NCI-H446 treated with DMSO at 0.1 percent for 48 hours (cell line): ENCODE measurements around the gene NEFH.
"Not testable (repeated sequence)": the region's sequence is repeated elsewhere in the genome, so short reads cannot be mapped to it uniquely, and the experiment has no call there.

Experiments used
- DNase-seq: peaks from one replicate; lab custom pipeline; 2025; lab: John Stamatoyannopoulos, UW

NEFH gene

DNA sequence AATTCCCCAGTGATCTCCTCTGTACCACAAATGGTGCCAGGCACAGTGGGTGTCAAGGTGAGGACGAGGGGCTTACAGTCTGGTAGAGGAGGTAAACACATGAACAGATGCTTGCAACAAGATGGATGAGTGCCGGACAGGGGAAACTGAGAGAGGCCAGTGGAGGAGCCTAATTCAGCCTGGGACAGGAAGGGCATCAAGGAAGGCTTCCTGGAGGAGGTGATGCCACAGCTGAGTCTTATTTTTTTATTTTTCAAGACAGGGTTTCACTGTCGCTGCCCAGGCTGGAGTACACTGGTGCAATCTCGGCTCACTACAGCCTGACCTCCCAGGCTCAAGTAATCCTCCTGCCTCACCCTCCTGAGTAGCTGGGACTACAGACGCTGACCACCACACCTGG, 18.8 kb upstream of the NEFH start:
- DNase-seq = no peak

DNA sequence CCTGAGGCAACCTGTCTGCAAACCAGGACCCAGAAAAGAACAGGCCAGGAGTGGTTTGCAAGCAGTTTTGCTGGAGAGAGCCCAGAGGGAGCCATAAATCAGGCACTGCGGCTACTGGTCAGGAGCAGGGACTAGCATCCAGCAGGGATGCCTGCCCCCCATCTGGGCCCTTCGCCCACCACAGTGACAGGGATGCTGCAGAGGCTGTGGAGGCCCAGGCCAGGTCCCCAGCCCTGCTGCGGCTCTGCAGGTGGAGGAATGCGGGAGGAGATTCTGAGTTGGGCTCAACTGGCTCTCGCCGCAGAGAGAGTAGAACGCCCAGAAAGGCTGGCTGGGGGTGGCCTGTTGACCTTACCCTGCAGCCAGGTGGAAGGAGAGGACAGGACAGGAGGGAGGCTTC, 16.4 kb upstream of the NEFH start:
- DNase-seq = no peak

DNA sequence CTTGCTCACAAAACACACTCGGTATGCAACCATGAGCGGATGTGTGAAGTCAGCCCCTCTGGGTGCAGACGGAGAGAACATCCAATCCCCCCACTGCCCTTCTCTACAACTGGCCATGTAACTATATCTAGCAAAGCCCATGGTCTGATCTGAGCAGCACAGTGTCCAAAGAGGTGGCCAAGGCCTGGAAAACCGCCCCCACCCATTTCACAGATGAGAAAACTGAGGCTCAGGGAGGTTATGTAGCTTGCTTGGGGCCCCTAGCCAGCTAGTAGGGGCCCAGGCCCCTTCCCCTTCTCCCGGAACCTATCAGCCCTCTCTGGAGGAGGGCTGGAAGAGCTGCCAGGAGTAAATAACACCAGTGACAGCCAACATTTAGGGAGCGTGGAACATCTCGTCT, 15.4 kb upstream of the NEFH start:
- no peak for DNase-seq

DNA sequence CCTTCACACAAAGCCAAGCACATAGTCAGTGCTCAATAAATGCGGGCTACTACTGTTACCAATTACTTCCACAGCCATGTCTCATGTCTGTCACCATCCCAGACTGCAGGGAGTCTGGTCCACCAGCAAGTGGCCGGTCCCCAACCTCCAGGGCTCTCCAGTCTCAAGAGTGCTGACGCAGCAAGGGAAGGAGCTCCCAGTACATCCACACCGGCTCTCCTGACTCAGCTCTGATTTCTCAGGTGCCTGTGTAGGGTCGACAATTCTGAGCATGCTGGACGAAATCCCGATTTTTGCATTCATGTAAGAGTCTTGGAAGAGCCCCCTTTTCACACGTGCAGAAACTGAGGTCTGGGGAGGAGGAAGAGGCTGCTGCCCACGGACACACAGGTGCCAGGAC, 10.3 kb upstream of the NEFH start:
- no peak for DNase-seq

DNA sequence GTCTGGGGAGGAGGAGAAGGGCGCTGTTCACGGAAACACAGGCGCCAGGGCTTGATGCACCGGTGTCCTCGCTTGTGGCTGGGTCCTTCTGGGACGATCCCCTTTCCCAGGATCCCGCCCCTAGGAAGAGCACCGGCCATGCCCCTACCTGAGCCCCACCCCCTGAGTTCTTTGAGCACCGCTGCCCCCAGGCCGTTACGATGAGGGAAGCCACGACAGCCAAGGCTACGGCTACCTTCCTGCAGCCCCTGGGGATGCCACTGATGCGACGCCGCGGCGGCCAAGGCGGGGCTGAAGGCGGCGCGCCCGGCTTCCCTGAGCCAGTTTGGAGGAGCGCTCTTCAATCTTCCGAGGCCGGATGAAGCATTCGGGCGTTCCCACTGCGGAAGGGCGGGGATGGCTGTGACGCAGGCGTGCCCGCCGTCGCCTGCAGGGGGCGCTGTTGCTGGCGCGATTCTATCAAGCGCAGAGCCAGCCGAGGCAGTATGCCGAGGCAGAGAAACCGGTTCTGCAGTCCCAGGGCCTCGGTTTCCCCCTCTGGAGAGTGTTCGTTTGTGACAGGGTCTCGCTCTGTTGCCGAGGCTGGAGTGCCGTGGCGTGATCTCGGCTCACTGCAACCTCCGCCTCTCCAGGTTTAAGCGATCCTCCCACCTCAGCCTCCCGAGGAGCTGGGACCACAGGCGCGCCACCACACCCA, 9.7 kb upstream of the NEFH start:
- no peak for DNase-seq

DNA sequence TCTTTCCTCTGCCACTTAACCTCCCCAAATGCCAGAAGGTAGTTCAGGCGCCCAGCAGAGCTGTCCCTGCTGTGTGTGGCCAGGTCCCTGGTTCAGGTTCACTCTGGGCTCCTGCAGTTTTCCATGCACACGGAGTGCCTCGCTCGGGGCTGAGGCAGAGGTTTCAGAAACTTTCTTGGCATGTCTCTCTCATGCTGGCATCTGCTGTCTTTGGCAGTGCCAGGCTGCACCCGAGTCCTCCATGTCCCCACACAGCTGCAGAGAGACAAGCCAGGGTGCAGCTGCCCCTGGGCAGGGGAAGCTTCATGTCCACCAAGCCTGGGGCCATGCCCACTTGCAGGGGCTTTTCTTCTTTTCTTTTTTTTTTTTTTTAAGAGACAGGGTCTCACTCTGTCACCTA, 7.0 kb upstream of the NEFH start:
- DNase-seq = no peak

DNA sequence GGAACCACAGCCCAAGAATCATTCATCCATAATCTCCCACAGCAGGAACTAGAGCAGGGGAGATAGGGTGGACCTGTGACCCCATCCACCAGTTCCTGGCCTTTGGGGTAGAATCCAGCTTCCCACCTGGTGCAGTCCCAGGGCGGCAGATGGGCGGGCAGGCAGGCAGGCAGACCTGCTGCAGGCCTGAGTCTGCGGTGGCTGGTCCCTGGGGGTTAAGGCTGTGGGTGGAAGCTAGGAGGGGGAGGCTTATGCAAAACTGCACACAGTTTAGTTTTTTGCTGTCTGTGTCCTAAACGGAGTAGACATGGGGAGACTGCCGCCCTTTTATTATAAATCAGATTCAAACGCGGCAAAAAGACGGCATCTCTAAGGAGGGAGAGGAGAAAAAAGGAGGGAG, 4.5 kb upstream of the NEFH start:
- no peak for DNase-seq

DNA sequence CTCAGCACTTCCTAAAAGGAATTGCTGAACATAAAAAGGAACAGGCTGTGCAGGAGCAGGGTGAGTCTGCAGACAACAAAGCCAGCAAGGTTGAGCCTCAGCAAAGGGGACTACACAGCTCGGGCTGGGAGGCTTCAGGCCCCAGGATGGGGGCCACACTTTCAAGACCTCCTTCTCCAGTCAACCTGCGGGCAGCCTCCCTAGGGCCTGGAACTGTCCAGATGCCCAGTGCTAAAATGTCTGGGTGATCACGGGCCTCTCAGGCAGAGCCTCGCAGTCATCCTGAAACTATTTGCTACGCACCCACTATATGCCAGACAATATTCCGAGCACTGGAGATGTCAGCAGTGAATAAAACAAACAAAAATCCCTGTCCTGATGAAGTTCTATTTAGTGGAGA, 3.9 kb upstream of the NEFH start:
- no peak for DNase-seq

DNA sequence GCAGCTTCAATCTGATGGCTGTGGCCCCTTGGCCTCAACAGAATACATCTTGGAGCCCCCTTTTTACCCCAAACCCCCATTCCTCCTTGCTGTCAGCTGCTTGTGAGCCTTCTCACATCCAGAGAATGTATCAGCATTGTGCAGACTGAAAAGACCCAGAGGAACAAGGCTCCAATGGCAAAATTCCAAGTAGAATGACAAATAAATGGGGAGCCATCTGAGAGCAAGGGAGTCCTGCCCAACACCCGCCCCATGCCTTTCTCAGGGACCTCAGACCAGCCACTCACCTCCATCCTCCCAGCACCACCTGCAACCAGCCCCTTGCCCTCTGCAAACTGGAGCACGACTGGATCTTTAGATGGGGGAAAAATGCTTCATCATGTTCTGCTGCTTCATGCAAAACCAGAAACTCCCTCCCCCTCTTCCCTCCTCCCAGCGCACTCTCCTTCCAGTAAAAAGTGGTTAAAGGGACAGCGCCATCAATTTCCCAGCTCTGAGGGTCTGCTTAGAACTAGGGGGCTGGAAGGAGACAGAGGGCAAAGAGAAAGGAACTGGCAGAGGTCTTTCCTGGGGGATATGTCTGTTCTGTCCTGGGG, 2.2 kb upstream of the NEFH start:
- no peak for DNase-seq

DNA sequence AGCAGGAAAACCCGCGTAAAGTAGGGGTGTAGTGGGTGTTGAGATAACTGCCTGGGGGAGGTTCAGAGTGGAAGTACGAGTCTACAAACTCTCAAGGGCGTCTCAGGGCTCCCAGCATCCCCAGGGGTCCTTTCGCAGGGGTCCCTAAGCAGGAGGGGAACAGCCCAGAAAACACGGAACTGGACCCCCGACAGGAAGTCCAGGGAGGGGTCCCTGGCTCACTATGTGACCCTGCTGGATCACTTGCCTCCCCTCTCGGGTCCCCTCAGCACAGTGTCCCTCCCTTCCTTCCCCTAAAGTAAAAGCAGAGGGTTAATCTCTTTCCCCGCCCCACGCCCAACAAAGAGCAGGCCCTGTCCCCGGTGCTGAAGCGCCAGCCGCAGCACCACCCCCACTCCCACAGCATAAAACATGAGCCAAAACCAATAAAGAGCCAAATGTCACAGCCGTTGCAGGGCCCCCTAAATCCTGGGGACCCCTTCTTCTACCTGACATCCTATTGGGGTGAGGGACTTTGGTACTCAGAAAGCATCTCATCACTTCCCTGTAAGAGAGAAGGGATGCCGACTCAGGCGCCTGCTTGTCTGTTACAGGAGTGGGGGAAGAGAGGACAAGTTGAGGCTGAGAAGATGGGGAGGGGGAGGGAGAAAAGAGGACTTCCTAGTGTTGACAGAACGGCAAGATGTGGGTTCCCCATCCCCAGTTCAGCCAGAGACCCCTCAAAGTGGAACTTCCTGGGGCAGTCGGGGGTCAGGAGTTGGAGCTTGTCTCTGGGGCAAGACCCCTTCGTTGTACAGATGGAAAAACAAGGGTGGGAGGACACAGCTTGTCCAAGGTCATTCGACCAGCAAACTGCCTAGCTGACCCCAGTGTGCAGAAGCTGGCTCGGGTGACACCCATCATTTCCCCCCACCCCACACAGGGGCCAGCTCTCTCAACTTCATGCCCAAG, 1.4 kb upstream of the NEFH start:
- DNase-seq = no peak

DNA sequence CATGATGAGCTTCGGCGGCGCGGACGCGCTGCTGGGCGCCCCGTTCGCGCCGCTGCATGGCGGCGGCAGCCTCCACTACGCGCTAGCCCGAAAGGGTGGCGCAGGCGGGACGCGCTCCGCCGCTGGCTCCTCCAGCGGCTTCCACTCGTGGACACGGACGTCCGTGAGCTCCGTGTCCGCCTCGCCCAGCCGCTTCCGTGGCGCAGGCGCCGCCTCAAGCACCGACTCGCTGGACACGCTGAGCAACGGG, 169 bp downstream of the NEFH start:
- DNase-seq = no peak

DNA sequence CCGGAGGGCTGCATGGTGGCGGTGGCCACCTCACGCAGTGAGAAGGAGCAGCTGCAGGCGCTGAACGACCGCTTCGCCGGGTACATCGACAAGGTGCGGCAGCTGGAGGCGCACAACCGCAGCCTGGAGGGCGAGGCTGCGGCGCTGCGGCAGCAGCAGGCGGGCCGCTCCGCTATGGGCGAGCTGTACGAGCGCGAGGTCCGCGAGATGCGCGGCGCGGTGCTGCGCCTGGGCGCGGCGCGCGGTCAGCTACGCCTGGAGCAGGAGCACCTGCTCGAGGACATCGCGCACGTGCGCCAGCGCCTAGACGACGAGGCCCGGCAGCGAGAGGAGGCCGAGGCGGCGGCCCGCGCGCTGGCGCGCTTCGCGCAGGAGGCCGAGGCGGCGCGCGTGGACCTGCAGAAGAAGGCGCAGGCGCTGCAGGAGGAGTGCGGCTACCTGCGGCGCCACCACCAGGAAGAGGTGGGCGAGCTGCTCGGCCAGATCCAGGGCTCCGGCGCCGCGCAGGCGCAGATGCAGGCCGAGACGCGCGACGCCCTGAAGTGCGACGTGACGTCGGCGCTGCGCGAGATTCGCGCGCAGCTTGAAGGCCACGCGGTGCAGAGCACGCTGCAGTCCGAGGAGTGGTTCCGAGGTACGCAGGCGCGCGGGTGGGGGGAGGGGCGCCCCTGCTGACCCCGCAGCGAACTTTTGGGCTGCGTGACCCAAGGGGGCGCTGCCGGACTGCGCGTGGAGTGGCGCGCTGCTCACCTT, 670 bp downstream of the NEFH start:
- no peak for DNase-seq

DNA sequence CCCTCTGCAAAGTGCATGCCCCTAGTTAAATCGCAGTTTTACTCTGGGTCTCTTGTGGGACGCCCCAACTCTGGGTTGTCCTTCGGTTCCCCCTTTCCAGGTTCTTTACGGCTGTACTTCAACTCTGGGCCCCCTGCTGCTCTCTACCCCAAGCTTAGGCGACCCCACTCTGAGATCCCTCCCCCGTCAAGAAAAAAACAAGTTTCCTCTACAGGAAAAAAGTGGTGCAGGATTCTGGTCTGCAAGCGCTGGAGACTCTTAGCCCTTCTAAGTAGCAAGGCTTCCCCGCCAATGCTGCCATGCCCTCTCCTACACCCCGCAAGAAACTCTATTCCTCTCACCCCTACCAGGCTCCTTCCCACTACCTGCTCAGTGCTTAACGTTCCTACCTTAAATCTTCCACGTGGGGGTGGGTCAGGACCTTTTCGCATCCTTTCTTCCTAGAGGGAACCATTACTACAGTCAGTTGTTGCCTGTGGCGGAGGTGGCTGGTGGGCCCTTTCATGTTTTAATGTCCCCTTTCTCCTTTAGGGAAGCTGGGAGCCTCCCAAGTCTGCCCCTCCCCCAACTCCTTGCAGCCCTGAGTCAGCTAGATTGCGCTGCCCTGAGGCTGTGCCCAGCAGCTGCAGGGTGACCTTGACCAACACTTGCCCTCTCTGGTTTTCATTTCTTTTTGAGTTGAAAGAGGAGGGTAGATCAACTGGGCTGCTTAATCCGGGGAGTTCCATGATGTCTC, 1.4 kb downstream of the NEFH start:
- DNase-seq = no peak

DNA sequence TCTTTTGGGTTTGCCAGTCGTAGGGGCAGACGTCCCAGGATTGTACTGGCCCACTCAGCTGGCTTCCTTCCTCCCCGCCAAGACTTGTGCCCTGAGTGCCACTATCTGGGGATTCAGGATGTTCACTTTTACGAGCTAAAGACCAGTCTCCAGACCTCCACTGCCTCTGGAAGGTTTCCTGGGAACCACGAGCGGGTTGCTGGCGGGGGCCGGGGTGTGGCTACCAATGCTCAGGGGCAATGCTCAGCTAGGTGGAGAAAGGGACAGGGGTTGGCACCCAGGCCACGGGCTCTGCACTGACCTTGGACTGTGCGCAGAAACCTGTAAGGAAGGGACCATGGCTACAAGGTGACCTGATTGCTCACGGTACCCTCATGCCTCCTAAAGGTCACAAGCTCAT, 2.2 kb downstream of the NEFH start:
- no peak for DNase-seq

DNA sequence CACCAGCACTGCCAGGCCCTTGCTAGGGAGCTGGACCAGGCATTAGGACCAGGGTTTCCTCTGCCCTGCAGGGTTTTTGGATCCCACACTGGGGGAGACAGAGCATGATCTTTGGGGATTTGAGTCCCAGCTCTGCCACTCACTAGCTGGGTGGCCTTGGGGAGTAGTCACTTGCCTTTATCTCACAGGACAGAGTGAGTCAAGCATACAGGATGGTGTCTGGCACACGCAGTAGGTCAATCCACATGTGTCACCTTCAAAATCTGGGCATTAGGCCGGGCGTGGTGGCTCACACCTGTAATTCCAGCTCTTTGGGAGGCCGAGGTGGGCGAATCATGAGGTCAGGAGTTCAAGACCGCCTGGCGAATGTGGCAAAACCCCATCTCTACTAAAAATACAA, 2.7 kb downstream of the NEFH start:
- no peak for DNase-seq

DNA sequence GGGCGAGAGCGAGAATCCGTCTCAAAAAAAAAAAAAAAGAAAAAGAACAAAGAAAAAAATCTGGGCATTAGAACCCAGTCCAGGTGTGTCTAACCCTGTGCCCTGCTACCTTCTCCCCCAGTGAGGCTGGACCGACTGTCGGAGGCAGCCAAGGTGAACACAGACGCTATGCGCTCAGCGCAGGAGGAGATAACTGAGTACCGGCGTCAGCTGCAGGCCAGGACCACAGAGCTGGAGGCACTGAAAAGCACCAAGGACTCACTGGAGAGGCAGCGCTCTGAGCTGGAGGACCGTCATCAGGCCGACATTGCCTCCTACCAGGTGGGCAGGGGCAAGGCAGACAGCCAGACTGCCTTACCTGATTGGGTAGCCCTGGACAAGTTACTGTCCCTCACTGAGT, 3.2 kb downstream of the NEFH start:
- no peak for DNase-seq

DNA sequence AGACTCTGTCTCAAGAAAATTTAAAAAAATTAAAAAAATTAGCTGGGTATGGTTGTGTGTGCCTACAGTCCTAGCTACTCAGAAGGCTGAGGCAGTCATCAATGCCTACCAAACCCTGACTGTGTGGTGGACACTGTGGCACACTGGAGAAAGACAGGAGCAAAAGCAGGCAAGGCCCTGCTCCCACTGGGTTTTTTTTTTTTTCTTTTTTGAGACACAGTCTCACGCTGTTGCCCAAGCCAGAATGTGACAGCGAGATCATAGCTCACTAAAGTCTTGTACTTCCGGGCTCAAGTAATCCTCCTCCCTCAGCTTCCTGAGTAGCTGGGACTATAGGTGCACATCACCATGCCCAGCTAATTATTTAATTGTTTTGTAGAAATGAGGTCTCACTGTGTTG, 4.6 kb downstream of the NEFH start:
- no peak for DNase-seq

DNA sequence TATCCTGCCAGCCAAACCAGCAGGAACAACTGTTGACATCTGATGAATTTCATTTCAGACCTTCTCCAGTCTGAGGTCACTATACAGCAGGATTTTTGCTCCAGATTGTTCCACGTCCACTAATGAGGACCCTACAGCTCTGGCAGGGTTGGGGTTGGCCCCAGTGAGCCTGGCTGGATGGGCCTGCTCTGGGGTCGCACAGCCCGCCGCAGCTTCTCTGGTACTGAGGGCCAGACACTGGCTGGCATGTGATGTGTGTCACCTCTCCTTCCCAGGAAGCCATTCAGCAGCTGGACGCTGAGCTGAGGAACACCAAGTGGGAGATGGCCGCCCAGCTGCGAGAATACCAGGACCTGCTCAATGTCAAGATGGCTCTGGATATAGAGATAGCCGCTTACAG, 5.4 kb downstream of the NEFH start:
- DNase-seq = no peak

DNA sequence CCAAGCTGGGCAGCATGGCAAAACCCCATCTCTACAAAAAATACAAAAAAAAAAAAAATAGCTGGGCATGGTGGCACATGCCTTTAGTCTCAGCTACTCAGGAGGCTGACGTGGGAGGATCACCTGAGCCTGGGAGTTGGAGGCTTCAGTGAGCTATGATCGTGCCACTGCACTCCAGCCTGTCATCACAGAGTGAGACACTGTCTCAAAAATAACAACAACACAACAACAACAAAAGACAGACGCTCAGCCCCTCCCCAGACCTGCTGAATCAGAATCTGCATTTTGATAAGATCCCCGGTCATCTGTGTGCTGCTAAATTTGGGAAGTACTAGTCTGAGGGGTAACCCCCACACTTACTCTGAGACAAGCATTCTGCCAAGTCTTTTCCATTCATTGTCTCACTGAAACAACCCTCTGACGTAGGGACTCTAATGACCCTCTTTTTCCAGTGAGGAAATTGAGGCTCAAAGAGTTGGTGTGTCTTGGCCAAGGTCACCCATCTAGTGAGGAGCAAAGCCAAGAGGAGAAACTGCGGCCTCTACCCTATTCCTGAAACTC, 7.5 kb downstream of the NEFH start:
- no peak for DNase-seq

DNA sequence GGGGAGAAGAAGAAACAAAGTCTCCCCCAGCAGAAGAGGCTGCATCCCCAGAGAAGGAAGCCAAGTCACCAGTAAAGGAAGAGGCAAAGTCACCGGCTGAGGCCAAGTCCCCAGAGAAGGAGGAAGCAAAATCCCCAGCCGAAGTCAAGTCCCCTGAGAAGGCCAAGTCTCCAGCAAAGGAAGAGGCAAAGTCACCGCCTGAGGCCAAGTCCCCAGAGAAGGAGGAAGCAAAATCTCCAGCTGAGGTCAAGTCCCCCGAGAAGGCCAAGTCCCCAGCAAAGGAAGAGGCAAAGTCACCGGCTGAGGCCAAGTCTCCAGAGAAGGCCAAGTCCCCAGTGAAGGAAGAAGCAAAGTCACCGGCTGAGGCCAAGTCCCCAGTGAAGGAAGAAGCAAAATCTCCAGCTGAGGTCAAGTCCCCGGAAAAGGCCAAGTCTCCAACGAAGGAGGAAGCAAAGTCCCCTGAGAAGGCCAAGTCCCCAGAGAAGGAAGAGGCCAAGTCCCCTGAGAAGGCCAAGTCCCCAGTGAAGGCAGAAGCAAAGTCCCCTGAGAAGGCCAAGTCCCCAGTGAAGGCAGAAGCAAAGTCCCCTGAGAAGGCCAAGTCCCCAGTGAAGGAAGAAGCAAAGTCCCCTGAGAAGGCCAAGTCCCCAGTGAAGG, 9.2 kb downstream of the NEFH start:
- DNase-seq = not testable (repeated sequence)

DNA sequence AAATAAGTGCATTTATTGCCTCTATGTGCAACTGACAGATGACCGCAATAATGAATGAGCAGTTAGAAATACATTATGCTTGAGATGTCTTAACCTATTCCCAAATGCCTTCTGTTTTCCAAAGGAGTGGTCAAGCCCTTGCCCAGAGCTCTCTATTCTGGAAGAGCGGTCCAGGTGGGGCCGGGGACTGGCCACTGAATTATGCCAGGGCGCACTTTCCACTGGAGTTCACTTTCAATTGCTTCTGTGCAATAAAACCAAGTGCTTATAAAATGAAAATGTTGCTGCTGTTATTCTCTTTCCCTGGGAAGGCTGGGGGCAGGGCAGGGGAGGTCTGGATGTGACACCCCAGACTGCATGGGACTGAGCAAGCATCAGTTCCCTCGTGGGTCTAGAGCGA, 11.0 kb downstream of the NEFH start:
- no peak for DNase-seq
